H9 (cell line): ENCODE results near the gene EPS8. TPM values are rescaled to one million over a fixed set of nuclear protein-coding genes. Genes with fewer than 3 reads are reported as not detected.

ENCODE experiments used
- DNase-seq: peaks from one replicate; pipeline ENCODE4 v3.0.0-alpha.2; 2017
- H2AFZ ChIP-seq: one replicate; pipeline ENCODE4 v1.6.1; 2013; ENCODE audit warnings: mild to moderate bottlenecking, low read length, control low read depth, moderate library complexity
- H2AK5ac ChIP-seq: 2 replicates; pipeline ENCODE4 v1.6.1; 2013; ENCODE audit warnings: low read length, control low read depth, mixed read lengths; ENCODE audit not compliant: insufficient read length
- H2BK120ac ChIP-seq: one replicate; pipeline ENCODE4 v1.6.1; 2013; ENCODE audit warnings: low read depth, mild to moderate bottlenecking, low read length, control low read depth, inconsistent platforms; ENCODE audit not compliant: poor library complexity, severe bottlenecking
- H2BK12ac ChIP-seq: 2 replicates; pipeline ENCODE4 v1.6.1; 2013; ENCODE audit warnings: low read length, control low read depth, mixed read lengths, low read depth; ENCODE audit not compliant: insufficient read length
- H2BK15ac ChIP-seq: 2 replicates; pipeline ENCODE4 v1.6.1; 2013; ENCODE audit warnings: low read depth, low read length, control low read depth
- H2BK20ac ChIP-seq: one replicate; pipeline ENCODE4 v1.6.1; 2013; ENCODE audit warnings: low read depth, mild to moderate bottlenecking, low read length, control low read depth, inconsistent platforms; ENCODE audit not compliant: poor library complexity, severe bottlenecking
- H2BK5ac ChIP-seq: 2 replicates; pipeline ENCODE4 v1.6.1; 2013; ENCODE audit warnings: low read length, control low read depth, mixed read lengths; ENCODE audit not compliant: insufficient read length
- H3K14ac ChIP-seq: 2 replicates; pipeline ENCODE4 v1.6.1; 2013; ENCODE audit warnings: low read length, control low read depth; ENCODE audit not compliant: insufficient read depth
- H3K18ac ChIP-seq: 2 replicates; pipeline ENCODE4 v1.6.1; 2013; ENCODE audit warnings: low read depth, mild to moderate bottlenecking, mixed read lengths, low read length, control low read depth; ENCODE audit not compliant: insufficient read length
- H3K23ac ChIP-seq: 2 replicates; pipeline ENCODE4 v1.6.1; 2013; ENCODE audit warnings: low read length, control low read depth, mixed read lengths, low read depth; ENCODE audit not compliant: insufficient read length
- H3K23me2 ChIP-seq: 2 replicates; pipeline ENCODE4 v1.6.1; 2013; ENCODE audit warnings: low read depth, mild to moderate bottlenecking, mixed read lengths, low read length, control low read depth; ENCODE audit not compliant: insufficient read length, poor library complexity, severe bottlenecking
- H3K27ac ChIP-seq: 2 replicates; pipeline ENCODE4 v1.5.1; 2013; ENCODE audit warnings: low read length, control low read depth, mixed read lengths, low read depth; ENCODE audit not compliant: insufficient read length
- H3K27me3 ChIP-seq: 2 replicates; pipeline ENCODE4 v1.6.1; 2013; ENCODE audit warnings: low read length, control low read depth, inconsistent platforms; ENCODE audit not compliant: insufficient read depth
- H3K4ac ChIP-seq: 2 replicates; pipeline ENCODE4 v1.6.1; 2013; ENCODE audit warnings: low read depth, mild to moderate bottlenecking, control low read depth, inconsistent platforms, low read length, moderate library complexity
- H3K4me1 ChIP-seq: 2 replicates; pipeline ENCODE4 v1.6.1; 2013; ENCODE audit warnings: low read length, control low read depth, inconsistent platforms; ENCODE audit not compliant: insufficient read depth
- H3K4me2 ChIP-seq: 2 replicates; pipeline ENCODE4 v1.6.1; 2013; ENCODE audit warnings: low read length, control low read depth, mixed read lengths; ENCODE audit not compliant: insufficient read length, insufficient read depth
- H3K56ac ChIP-seq: 2 replicates; pipeline ENCODE4 v1.6.1; 2013; ENCODE audit warnings: low read depth, mild to moderate bottlenecking, mixed read lengths, low read length, control low read depth; ENCODE audit not compliant: insufficient read length
- H3K79me1 ChIP-seq: 2 replicates; pipeline ENCODE4 v1.6.1; 2013; ENCODE audit warnings: low read depth, mild to moderate bottlenecking, moderate library complexity, low read length, control low read depth, inconsistent platforms; ENCODE audit not compliant: insufficient read depth, poor library complexity, severe bottlenecking
- H3K79me2 ChIP-seq: 2 replicates; pipeline ENCODE4 v1.6.1; 2013; ENCODE audit warnings: low read length, control low read depth, inconsistent platforms; ENCODE audit not compliant: insufficient read depth
- H3K9ac ChIP-seq: 2 replicates; pipeline ENCODE4 v1.6.1; 2013; ENCODE audit warnings: low read length, control low read depth, mixed read lengths; ENCODE audit not compliant: insufficient read length; ENCODE audit errors: extremely low read depth
- H3K9me3 ChIP-seq: one replicate; pipeline ENCODE4 v1.6.1; 2013; ENCODE audit warnings: low read depth, low read length, inconsistent platforms; ENCODE audit not compliant: control insufficient read depth
- H3T11ph ChIP-seq: one replicate; pipeline ENCODE4 v1.6.1; 2013; ENCODE audit warnings: mild to moderate bottlenecking, low read length, control low read depth, inconsistent platforms
- H4K20me1 ChIP-seq: one replicate; pipeline ENCODE4 v1.6.1; 2013; ENCODE audit not compliant: control insufficient read depth, insufficient read length, insufficient read depth
- H4K5ac ChIP-seq: 2 replicates; pipeline ENCODE4 v1.6.1; 2013; ENCODE audit warnings: low read depth, mild to moderate bottlenecking, mixed read lengths, low read length, control low read depth; ENCODE audit not compliant: insufficient read length
- H4K8ac ChIP-seq: replicated peaks from 2 replicates; pipeline ENCODE4 v1.6.1; 2013; ENCODE audit warnings: low read length, control low read depth, mixed read lengths, low read depth; ENCODE audit not compliant: insufficient read length
- H4K91ac ChIP-seq: 2 replicates; pipeline ENCODE4 v1.6.1; 2013; ENCODE audit warnings: low read depth, mild to moderate bottlenecking, moderate library complexity, mixed read lengths, low read length, control low read depth; ENCODE audit not compliant: insufficient read length
- H3K27ac Mint-ChIP-seq, 3 experiments: 2 replicates in 2 of 3; 3 replicates in 1 of 3; pipeline ENCODE4 v1.8.0; 2020 to 2021; ENCODE audit warnings: mixed read lengths in 3 of 3, mild to moderate bottlenecking in 1 of 3, moderate library complexity in 1 of 3
- H3K27me3 Mint-ChIP-seq: 2 replicates; pipeline ENCODE4 v1.8.0; 2021; ENCODE audit warnings: low read depth, mild to moderate bottlenecking, moderate library complexity, mixed read lengths
- H3K36me3 Mint-ChIP-seq, 3 experiments: 2 replicates in 2 of 3; 3 replicates in 1 of 3; pipeline ENCODE4 v1.8.0; 2020 to 2021; ENCODE audit warnings: low read depth in 3 of 3, mixed read lengths in 3 of 3; ENCODE audit not compliant: insufficient read depth in 1 of 3
- H3K4me1 Mint-ChIP-seq, 2 experiments: 2 replicates each; pipeline ENCODE4 v1.8.0; 2020; ENCODE audit warnings: mixed read lengths in 2 of 2
- H3K4me3 Mint-ChIP-seq, 2 experiments: 2 replicates in 1 of 2; 3 replicates in 1 of 2; pipeline ENCODE4 v1.8.0; 2020 to 2021; ENCODE audit warnings: mild to moderate bottlenecking in 2 of 2, mixed read lengths in 2 of 2, moderate library complexity in 1 of 2
- H3K9me3 Mint-ChIP-seq, 2 experiments: 2 replicates in 1 of 2; 3 replicates in 1 of 2; pipeline ENCODE4 v1.8.0; 2020; ENCODE audit warnings: mild to moderate bottlenecking in 2 of 2, mixed read lengths in 2 of 2, moderate library complexity in 1 of 2
- CTCF ChIP-seq: fragments of 200-600 bp; sonication (generic); conservative IDR thresholded peaks from 3 replicates; pipeline ENCODE4 v1.8.0; 2021; ENCODE audit warnings: antibody characterized with exemption, mild to moderate bottlenecking
- WGBS: extraction: QIAGEN DNeasy Blood & Tissue Kit; methylation state at CpG from one replicate; pipeline ENCODE4 v1.1.7; 2013; ENCODE audit warnings: missing lambda C conversion rate, low lambda C conversion rate, mixed read lengths; ENCODE audit not compliant: insufficient read length; ENCODE audit errors: extremely low coverage; 5-methylcytosine and 5-hydroxymethylcytosine counted together
- total RNA-seq: library from RNA; stranded (reverse); gene quantifications from 2 replicates; pipeline ENCODE4 v1.2.1, GENCODE V29; 2021

Gene EPS8
- total RNA-seq, 1 experiment from 2014 or later = 2.2 TPM

- Histone ChIP-seq H4K8ac (no peak overlapping the region), H2AK5ac (no peak overlapping the region), H3K79me2 (no peaks in the 10 kb centered on the region), H3K56ac (no peak overlapping the region), H3K27ac (no peak overlapping the region), H2BK20ac (no peak overlapping the region), H3K4me2 (no peak overlapping the region), H4K20me1 (no peaks in the 10 kb centered on the region), H3K14ac (no peak overlapping the region), H2BK120ac (no peak overlapping the region), H3T11ph (no peak overlapping the region), H2BK12ac (no peak overlapping the region), H3K4me1 (no peaks in the 10 kb centered on the region; the same call in 1 of the 2 replicates), H3K23ac (no peak overlapping the region), H2AFZ (no peak overlapping the region), H4K5ac (no peak overlapping the region), H2BK5ac (no peak overlapping the region), H2BK15ac (no peak overlapping the region), H3K79me1 (no peaks in the 10 kb centered on the region), H3K23me2 (no peaks in the 10 kb centered on the region), H3K9ac (no peak overlapping the region), H3K27me3 (no peaks in the 10 kb centered on the region), H4K91ac (no peak overlapping the region), H3K9me3 (no peaks in the 10 kb centered on the region), H3K18ac (no peak overlapping the region), H3K4ac (no peak overlapping the region)
- no peak overlapping the region for H3K27ac Mint-ChIP-seq
- no peak overlapping the region for H3K4me3 Mint-ChIP-seq
- H3K36me3 Mint-ChIP-seq = no peaks in the 10 kb centered on the region
- WGBS = no CpG with 5 or more reads among the region's 5 CpGs
- no peak for DNase-seq
- TF ChIP-seq CTCF = no peak
- no peaks in the 10 kb centered on the region for H3K9me3 Mint-ChIP-seq
- H3K27me3 Mint-ChIP-seq = no peaks in the 10 kb centered on the region
- H3K4me1 Mint-ChIP-seq = peaks cover 8 to 9% of the 10 kb centered on the region in 2 experiments
Observed at GRCh38 chr12:15629108-15629507, 160.1 kb downstream of the EPS8 start.
